Parathyroid adenoma (tissue), 2 donors: ENCODE measurements around the gene MBNL1.

ENCODE experiments used
- H2AFZ ChIP-seq: fragments of 300-600 bp; sonication (generic); one replicate; pipeline ENCODE4 v1.7.0; 2017; ENCODE audit warnings: antibody characterized with exemption, mild to moderate bottlenecking
- H3K27ac ChIP-seq: fragments of 300-600 bp; sonication (generic); one replicate; pipeline ENCODE4 v1.7.0; 2017
- H3K27me3 ChIP-seq: fragments of 300-600 bp; sonication (generic); one replicate; pipeline ENCODE4 v1.7.0; 2017; ENCODE audit warnings: low read length; ENCODE audit not compliant: control insufficient read depth, insufficient read depth
- H3K36me3 ChIP-seq: fragments of 300-600 bp; sonication (generic); one replicate; pipeline ENCODE4 v1.7.0; 2017; ENCODE audit warnings: low read length; ENCODE audit not compliant: control insufficient read depth, insufficient read depth
- H3K4me1 ChIP-seq: fragments of 300-600 bp; sonication (generic); one replicate; pipeline ENCODE4 v1.7.0; 2017; ENCODE audit warnings: control low read depth
- H3K4me2 ChIP-seq: fragments of 300-600 bp; sonication (generic); one replicate; pipeline ENCODE4 v1.7.0; 2017; ENCODE audit warnings: low read length
- H3K4me3 ChIP-seq: fragments of 300-600 bp; sonication (generic); one replicate; pipeline ENCODE4 v1.7.0; 2017; ENCODE audit warnings: low read depth, low read length
- H3K79me2 ChIP-seq: fragments of 300-600 bp; sonication (generic); one replicate; pipeline ENCODE4 v1.7.0; 2017; ENCODE audit warnings: control low read depth
- H3K9ac ChIP-seq: fragments of 300-600 bp; sonication (generic); one replicate; pipeline ENCODE4 v1.7.0; 2017; ENCODE audit warnings: mild to moderate bottlenecking
- H3K9me3 ChIP-seq: fragments of 300-600 bp; sonication (generic); one replicate; pipeline ENCODE4 v1.7.0; 2017; ENCODE audit warnings: low read length; ENCODE audit not compliant: control insufficient read depth
- TF ChIP-seq, protein P1 (sequence below): fragments of 300-600 bp; sonication (generic); IDR thresholded peaks from one replicate; pipeline ENCODE4 v1.7.0; 2017; ENCODE audit warnings: antibody characterized with exemption, mild to moderate bottlenecking
- donor health status: primary hyperparathyroidism.

The MBNL1 gene

DNA sequence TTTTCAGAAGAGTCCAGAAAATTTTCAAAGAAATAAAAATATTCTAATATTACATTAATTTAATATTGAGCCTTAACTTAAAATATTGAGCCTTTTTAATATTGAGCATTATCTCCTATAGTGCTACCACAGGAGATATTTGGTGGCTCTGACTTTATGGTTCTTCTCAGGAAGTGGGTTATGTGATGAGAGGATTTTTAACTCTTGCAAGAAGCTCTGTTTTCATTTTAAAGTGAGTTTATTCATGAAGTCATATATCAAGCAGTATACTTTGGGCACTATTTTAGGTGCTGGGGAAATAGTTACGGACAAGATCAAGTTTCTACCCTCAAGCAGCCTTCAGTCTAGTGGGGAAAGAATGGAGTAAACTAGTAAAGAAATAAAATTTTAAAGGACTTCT is 13.4 kb upstream of the MBNL1 start:
- H3K4me1 ChIP-seq, result no peaks in the 10 kb centered on the region
- H3K27ac ChIP-seq, result no peak overlapping the region
- H3K9ac ChIP-seq, result no peak overlapping the region
- H3K9me3 ChIP-seq, result no peaks in the 10 kb centered on the region
- no peak overlapping the region for H2AFZ ChIP-seq
- no peaks in the 10 kb centered on the region for H3K79me2 ChIP-seq
- no peak overlapping the region for H3K4me3 ChIP-seq
- no peak overlapping the region for H3K4me2 ChIP-seq
- H3K27me3 ChIP-seq, result no peaks in the 10 kb centered on the region
- TF ChIP-seq, protein P1, sequence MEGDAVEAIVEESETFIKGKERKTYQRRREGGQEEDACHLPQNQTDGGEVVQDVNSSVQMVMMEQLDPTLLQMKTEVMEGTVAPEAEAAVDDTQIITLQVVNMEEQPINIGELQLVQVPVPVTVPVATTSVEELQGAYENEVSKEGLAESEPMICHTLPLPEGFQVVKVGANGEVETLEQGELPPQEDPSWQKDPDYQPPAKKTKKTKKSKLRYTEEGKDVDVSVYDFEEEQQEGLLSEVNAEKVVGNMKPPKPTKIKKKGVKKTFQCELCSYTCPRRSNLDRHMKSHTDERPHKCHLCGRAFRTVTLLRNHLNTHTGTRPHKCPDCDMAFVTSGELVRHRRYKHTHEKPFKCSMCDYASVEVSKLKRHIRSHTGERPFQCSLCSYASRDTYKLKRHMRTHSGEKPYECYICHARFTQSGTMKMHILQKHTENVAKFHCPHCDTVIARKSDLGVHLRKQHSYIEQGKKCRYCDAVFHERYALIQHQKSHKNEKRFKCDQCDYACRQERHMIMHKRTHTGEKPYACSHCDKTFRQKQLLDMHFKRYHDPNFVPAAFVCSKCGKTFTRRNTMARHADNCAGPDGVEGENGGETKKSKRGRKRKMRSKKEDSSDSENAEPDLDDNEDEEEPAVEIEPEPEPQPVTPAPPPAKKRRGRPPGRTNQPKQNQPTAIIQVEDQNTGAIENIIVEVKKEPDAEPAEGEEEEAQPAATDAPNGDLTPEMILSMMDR, result no peak
- H3K36me3 ChIP-seq, result no peaks in the 10 kb centered on the region

- H3K9me3 ChIP-seq, result no peaks in the 10 kb centered on the region
- no peak overlapping the region for H3K4me3 ChIP-seq
- H3K36me3 ChIP-seq, result no peaks in the 10 kb centered on the region
- H3K4me2 ChIP-seq, result no peak overlapping the region
- no peak overlapping the region for H2AFZ ChIP-seq
- H3K27ac ChIP-seq, result no peak overlapping the region
- no peaks in the 10 kb centered on the region for H3K4me1 ChIP-seq
- no peaks in the 10 kb centered on the region for H3K27me3 ChIP-seq
- no peaks in the 10 kb centered on the region for H3K79me2 ChIP-seq
- H3K9ac ChIP-seq, result no peak overlapping the region
- TF ChIP-seq, protein P1, result no peak
Measured at GRCh38 chr3:152256851-152257562, 11.7 kb upstream of the MBNL1 start.

GRCh38 chr3:152257563-152258035 is 11.1 kb upstream of the MBNL1 start:
- H3K27ac ChIP-seq, result no peak overlapping the region

GRCh38 chr3:152258448-152259393 is 10.0 kb upstream of the MBNL1 start:
- Histone ChIP-seq H3K27ac (no peak overlapping the region), H3K4me3 (no peak overlapping the region), H3K9ac (no peak overlapping the region), H3K4me1 (no peaks in the 10 kb centered on the region), H3K27me3 (no peaks in the 10 kb centered on the region), H3K36me3 (no peaks in the 10 kb centered on the region), H2AFZ (no peak overlapping the region), H3K79me2 (no peaks in the 10 kb centered on the region), H3K4me2 (no peak overlapping the region), H3K9me3 (no peaks in the 10 kb centered on the region)
- TF ChIP-seq, protein P1, result no peak

More at GRCh38 chr3:152257563-152258035, 11.1 kb upstream of the MBNL1 start:
- no peak overlapping the region for H3K9ac ChIP-seq
- no peaks in the 10 kb centered on the region for H3K36me3 ChIP-seq
- no peaks in the 10 kb centered on the region for H3K27me3 ChIP-seq
- H3K79me2 ChIP-seq, result no peaks in the 10 kb centered on the region
- no peak overlapping the region for H3K4me2 ChIP-seq
- TF ChIP-seq, protein P1, result no peak
- no peaks in the 10 kb centered on the region for H3K4me1 ChIP-seq
- H3K9me3 ChIP-seq, result no peaks in the 10 kb centered on the region
- no peak overlapping the region for H3K4me3 ChIP-seq
- H2AFZ ChIP-seq, result no peak overlapping the region
